ENCODE measurements around the gene COMMD1. TPM values are rescaled to one million over a fixed set of nuclear protein-coding genes. Genes with fewer than 3 reads are reported as not detected.
"Not testable (repeated sequence)": the region's sequence is repeated elsewhere in the genome, so short reads cannot be mapped to it uniquely, and the experiment has no call there.

The COMMD1 gene
- total RNA-seq, 1 experiment from 2014 or later = 58.1 TPM

DNA sequence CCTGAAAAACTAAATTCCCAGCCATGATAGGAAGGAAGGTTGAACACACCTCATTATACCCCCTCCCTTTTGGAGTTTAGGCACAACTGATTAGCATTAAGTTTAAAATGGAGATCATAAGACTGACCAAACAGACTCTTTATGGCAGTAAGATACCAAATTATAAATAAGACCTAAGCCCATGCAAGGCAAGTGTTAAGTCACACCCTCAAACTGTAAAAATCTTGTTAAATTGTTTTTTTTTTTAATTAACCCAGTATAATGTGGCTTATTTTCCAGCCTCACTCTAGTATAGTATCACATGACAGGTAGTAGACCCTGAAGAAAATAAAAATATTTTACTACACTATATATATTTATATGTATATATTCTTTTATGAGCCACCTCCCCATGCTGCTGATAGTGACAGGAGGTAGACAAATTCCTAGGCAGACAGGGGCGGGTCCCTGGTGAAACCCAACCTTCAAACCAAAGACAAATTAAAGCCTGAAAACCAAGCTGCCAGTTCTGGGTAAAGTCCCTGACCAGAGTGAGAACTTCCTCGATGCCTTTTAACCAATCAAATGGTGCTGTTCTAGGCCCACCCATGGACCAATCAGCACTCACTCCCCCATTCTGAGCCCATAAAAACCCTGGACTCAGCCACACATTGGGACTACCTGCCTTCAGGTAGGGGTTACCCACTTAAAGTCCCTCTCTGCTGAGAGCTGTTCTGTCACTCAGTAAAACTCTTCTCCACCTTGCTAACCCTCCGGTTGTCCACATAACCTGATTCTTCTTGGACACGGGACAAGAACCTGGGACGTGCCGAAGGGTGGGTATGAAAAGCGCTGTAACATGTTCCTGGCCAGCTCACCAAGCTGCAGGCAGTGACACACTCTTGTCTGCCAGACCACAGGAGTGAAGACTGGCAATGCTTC is 166.5 kb downstream of the COMMD1 start:
- no peak for DNase-seq (ENCODE audit: low spot score)

DNA sequence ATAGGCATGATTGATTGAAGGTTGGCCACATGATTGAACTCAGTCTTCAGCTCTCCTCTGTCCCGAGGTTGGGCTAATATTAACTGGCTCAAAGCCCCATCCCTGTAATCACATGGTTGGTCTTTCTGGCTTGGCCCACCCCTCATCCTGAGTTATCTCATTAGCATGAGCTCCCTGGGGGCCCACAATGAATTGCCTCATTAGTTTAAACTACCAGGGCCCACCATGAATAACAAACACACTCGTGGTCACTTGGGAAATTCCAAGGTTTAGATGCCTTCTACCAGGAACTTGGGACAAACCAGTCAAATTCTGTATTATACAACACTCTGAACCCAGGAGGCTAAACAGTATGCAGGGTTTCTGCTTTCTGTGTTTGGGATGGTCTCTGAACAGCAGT is 168.8 kb downstream of the COMMD1 start:
- DNase-seq (ENCODE audit: low spot score) = no peak

DNA sequence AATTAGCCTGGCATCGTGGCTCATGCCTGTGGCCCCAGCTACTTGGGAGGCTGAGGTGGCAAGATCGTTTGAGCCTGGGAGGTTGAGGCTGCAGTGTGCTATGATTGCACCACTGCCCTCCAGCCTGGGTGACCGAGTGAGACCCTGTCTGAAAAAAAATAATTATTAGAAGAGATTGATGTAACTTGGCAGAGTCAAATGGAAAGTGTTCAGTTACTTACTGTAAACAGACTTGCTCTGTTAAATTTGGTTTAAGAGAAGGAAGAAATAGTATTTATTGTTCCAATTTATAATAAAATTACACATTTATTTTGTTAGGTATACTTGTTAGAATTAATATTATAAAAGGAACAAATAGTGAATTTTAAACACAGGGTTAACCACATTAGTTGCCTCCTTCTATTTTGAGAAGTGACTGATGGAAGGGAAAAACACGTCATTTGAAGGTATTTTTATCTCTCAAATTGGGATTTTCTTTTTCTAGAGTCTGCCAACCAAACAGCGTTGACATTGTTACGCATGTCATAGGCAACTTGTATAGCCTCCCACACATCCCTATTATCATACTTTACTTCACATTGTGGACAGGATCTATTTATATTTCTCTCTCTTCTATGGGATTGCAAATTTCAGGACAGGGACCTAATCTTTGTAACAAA is 171.6 kb downstream of the COMMD1 start:
- no peak for DNase-seq (ENCODE audit: low spot score)

DNA sequence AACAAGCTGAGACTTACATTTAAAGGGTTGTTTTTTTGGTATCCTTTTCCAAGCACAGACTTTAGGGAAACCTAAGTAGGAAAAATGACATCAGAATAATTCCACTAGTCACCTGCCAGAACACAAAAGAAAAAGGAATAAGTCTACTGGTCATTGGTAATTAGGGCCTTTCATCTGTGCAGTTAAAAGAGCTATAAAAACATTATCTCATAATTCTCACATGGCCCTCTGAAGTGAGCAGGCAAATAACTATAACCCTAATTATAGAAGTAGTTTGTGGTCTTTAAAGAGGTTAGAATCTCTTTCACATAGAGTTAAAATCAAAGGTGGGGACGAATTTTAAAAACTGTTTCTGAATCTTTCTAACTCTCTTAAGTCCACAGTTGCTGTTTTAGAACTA is 179.3 kb downstream of the COMMD1 start:
- no peak for DNase-seq (ENCODE audit: low spot score)

DNA sequence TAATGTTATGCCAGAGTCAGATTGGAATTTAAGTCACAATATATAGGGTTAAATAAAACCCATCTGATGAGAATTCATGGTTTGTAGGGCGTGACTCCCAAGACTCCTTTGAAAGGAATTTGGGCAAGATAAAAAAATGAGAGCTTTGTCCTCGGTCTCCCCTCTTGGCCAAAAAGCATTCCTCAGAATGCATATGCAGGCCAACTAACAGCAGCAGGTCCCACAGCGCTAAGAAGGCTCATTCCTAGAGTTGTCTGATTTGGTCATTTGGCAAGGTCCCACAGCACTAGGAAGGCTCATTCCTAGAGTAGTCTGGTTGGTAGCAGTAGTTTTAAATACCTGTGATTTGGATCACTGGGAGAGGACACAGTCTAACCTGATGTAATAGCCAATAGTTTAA is 184.2 kb downstream of the COMMD1 start:
- DNase-seq (ENCODE audit: low spot score) = no peak

DNA sequence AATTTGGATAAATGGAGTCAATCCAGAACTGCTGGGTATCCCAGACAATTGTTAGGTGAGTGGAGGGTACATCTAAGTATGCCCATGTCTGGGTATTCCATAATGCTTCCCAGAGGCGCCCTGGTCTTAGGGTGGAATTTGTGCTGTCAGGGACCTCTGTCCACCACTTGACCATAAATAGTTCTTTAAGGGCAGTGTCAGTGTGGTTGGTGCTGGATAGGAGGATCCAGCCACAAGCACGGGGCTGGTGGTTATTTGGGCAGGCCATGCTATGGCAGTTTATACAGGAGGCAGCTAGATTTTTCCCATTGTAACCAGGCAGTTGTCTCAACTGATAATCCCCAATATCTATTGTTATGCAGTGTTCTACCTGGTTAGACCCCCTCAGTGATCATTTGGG is 186.0 kb downstream of the COMMD1 start:
- DNase-seq (ENCODE audit: low spot score) = no peak

DNA sequence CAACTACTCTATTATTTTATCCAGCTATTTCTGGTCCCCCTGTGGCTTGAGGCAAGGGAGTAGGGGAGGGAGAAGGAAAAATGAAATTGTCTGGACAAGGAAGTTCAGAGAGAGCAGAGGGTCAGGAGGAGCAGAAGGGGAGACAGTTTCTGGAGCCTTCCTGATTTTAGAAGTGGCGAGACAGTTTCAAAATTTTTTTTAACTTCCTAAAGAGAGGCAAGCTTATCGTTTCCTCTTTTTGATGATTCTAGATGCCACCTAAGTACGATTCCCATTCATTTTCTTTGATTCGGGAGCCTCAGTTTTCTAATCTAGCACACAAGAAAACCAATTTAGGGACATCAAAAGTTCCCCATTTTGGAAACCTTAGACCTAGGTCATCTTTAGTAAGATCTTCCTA is 193.6 kb downstream of the COMMD1 start:
- no peak for DNase-seq (ENCODE audit: low spot score)

DNA sequence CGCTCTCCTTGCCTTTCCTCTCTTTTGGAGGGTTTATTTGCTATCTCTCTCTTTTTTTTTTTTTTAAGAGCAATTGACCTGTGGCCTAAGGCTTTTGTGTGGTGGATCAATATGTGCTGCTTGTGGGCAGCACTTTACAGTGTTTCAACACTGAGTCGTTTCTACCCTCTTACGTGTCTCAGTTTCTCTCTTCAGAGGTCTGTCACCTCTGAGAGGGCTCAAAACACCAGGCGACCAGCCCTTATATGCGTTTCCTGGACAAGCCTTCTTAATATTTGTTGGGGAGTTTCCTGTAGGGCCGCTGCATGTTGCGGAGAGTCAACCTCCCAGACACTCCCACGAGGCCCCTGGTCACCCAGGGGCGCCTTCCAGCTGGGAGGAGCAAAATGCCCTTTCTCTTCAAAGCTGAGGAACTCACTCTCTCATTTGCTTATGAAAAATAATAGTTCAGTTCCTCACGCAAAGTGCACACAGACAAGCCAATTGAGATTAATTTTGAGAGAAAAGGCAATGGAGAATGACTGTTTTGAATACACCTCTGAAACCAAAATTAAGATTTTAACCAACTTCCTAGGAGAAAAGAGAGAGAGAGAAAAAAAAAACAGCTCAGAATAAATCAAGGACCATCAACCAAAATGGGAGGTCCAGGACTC is 194.2 kb downstream of the COMMD1 start:
- no peak for DNase-seq (ENCODE audit: low spot score)

DNA sequence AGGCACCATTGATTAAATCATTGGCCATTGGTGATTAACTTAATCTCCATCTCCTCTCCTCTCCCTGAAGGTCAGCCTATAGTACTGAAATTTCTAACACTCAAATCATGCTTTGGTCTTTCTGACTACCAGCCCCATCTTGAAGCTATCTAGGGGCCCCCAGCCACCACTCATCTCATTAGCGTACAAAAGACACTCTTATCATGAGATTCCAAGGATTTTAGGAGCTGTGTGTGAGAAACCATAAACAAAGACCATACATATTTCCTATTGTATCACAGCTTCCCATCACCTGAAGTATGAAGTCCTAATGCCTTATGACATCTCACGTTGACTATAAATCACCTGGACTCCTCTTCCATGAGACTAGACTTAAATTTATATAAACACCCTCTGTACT is 196.4 kb downstream of the COMMD1 start:
- DNase-seq (ENCODE audit: low spot score) = no peak

DNA sequence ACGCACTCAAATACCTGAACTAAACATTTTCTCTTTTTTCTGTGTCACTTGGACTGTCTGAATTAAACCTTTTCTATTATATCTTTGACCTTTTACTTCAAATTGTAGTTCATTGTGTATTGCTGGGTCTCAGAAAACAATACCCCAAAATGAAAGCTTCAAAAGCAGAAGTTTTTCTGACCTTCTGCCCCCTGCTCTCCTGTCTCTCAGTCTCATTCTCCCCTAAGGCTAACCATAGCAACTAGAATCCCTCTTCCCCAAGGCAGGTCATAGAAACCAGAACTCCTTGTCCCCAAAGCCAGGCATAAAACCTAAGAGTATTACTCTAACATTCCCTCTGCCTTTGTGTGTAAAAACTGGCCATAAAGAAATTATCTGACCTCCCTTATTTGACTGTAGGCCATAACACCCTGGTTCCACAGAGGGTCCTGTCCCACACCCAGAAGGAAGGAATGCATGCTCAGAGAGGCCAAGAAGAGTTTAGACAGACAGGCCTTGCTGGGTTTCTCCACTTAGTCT is 197.0 kb downstream of the COMMD1 start:
- DNase-seq (ENCODE audit: low spot score) = no peak

DNA sequence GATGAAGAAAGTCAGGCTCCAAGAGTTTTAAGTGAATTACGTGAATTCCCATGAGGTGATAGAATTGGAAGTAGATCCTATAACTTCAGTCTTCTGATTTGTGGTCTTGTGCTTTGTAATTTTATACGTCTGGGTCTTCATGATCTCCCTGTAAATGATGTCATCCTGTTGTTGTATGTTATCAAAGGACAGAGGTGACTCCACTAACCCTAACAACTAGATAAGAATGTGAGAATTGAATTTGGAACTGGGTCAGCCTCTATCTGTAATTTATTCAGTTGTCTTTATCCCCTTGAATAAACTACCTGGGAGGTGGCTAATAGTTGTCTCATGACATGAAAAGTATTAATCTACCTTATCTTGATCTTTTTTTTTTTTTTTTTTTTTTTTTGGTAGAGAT is 204.1 kb downstream of the COMMD1 start:
- no peak for DNase-seq (ENCODE audit: low spot score)

DNA sequence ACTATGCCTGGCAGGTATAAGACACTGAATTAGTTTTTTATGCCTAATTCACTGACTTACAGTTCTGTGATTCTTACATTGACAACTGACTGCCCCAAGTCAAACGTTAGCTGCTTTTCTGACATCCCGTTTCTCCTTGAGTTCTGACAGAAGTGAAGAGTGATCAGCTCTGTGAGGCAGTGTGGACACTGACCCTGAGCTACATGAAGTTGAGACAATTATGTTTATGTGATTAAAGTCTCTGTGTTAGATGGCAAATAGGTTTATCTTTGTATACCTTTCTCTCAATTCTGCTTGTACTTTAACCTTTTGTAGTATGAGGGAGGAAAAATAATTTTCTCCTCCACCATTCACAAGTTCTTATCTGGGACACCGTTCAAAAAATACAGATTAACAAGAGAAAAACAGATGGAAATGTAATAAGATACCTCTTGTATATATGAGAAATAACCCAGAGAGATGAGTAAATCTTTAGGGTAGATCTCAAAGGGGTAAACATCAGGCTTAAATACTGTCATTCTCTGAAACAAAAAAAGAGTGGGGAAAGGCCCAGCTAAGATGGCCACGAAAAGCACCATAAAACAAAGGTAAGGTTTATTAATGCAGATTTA is 205.0 kb downstream of the COMMD1 start:
- DNase-seq (ENCODE audit: low spot score) = no peak

DNA sequence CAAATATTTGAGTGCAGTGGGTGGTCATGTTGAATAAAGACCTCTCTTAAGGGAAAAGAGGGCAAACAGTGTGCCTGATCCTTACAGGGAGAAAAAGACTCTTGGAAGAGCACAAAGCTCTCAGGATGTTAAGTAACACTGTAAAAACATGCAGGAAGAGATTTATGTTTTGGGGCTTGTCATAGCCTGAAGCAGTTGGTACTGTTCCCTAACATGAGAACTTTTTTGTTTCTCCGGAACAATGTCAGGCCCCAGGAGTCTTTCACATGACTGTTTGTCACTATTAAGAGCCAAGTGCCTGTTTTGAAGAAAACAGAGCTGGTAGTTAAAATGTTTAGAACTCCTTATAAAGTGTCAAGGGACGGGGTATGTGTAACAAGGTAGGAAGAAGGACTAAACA is 206.7 kb downstream of the COMMD1 start:
- DNase-seq (ENCODE audit: low spot score) = no peak

DNA sequence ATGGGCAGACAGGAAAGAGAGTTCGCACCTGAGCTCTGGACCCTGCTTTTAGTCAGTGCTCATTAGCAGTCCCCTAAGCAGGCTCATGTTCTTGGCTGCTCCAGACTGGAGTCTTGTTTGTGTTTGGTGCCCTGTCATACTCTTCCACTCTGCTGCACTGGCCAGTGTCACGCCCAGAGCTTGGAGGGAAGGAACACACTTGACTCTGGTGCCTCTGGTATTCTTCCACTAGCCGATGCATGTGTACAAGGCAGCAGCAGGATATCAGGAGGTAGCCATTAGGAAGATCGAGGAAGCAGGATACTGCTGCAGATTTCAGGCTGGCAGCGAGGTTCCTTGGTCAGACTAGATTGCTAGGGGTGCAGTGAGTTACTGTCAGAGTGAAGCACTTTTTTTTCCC is 209.1 kb downstream of the COMMD1 start:
- DNase-seq (ENCODE audit: low spot score) = no peak

DNA sequence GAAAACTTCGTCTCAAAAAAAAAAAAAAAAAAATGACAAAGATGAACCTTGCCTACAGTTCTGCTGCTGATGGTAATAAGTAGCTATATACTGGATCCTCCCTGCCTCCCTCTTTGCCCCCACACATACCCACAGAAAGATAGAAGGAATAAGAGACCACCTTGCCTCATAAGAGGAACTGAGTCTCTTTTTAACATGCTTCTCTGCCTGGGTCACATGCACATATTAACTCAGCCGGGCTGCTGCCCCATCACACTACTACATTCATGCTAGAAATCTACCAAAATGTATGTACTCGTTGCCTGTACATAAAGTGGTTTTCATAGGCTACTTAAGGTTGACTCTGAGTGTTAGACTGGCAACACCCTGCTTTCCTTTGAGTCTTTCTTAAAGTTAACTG is 211.5 kb downstream of the COMMD1 start:
- DNase-seq (ENCODE audit: low spot score) = no peak

DNA sequence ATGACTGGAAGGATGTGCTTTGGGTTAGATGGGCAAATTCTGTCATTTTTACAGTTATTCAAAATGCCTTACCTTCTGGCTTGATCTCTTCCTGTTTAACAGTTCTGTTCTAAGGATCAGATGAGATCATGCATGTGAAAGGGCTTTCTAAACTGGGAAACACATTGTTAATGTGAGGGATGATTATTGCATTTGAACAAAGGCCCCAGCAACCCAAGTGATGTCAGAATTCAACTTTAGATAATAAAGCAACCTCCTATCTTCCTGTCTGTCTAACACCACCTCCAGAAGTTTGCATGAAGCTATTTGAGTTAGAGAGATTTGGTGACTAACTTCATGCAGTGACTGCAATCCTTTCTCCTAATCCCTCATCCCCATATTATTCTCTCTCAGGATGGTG is 212.7 kb downstream of the COMMD1 start:
- no peak for DNase-seq (ENCODE audit: low spot score)

DNA sequence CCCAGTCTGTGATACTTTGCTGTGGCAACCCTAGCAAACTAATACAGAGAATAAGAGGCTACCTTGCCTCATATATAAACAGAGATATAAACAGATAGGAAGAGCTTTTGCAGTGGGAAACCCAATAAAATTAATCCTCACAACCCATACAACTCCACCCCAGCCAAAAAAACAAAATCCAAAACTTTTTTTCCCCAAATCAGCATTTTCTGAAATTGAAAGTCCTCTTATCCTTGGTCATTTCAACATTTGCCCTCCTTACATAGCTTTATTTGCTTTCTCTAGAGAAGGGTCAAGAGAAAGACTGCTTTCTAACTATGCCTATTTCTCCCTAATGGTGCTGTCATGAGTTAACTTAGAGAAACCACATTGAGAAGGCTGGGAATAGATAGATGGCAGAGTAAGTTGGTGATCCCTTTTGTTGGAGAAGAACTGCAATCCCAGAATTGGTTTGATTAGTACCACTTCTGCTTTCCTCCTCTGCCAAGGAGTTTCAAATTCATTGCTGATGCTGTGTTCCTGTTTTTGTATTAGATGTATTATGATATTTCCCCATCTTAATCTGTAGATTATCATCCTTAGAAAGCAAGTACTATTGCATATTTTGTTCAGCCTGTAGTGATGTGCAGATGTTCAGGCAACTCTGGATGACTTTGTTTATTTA is 214.0 kb downstream of the COMMD1 start:
- no peak for DNase-seq (ENCODE audit: low spot score)

DNA sequence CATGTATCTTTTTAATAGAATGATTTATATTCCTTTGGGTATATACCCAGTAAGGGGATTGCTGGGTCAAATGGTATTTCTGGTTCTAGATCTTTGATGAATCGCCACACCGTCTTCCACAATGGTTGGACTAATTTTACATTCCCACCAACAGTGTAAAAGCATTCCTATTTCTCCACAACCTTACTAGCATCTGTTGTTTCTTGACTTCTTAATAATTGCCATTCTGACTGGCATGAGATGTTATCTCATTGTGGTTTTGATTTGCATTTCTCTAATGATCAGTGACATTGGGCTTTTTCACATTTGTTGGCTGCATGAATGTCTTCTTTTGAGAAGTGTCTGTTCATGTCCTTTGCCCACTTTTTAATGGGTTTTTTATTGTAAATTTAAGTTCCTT is 220.8 kb downstream of the COMMD1 start:
- DNase-seq (ENCODE audit: low spot score) = not testable (repeated sequence)

DNA sequence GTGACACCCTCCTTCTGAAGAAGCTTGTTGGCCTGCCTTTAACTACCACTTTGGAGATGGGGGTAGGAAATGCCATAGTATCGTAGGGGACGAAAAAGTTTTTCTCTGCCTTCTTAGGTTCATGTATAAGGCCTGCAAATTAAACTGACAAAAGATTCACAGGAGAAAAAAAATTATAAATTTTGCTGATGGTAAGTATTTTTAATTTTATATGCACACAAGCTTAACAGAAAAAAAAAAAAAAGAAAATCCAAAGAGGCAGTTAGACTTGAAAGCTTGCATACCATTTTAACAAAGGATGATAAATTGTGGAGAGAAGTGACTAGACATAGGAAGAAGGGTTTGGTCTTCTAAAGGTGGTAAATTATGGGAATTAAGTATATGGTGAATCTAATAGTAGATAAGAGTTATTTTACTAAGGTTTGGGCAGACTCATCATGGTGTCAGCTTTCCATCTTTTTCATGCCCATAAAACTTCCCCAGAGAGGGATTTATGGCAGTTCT is 227.9 kb downstream of the COMMD1 start:
- no peak for DNase-seq (ENCODE audit: low spot score)

DNA sequence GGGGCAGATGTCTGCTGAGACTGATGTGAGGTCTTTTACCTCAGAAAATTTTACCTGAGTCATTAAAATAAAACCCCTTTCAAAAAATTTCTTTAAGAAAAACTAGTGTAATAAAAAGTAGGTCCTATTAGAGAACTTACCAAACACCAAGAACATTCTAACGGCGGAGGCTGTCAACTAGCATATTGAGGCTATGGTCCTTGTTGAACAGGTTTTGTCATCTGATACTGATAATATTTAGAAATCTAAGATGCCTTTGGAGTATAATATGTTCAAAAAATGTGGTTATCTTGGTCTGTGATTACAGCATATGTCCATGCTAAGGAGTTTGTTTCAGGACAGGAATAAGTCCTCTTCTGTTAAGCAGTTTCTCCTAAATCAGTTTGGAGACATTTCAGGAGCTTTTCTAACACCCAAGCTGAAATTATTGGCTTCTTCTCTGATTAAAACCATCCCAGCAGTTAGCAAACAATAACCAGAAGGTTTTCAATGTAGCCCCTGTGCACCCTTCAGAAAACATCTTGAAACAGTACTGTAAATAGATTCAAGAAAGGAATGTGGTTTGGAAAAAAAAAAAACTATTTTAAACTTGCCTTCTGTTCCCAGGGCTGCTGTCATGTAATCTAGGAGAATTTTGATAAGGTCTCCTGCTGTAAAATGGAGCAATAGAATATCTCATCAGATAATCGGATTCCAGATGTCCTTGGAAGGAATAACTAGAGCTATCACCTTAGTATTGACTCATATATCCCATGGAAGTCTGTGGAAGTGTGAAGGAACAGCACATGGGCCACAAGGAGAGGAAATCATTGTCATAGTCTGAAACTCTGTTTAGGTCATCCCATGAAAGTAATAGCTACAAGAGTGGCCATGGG is 231.7 kb downstream of the COMMD1 start:
- no peak for DNase-seq (ENCODE audit: low spot score)

Measured in H4 (cell line).